ENCODE data around the gene DNM2.

DNA sequence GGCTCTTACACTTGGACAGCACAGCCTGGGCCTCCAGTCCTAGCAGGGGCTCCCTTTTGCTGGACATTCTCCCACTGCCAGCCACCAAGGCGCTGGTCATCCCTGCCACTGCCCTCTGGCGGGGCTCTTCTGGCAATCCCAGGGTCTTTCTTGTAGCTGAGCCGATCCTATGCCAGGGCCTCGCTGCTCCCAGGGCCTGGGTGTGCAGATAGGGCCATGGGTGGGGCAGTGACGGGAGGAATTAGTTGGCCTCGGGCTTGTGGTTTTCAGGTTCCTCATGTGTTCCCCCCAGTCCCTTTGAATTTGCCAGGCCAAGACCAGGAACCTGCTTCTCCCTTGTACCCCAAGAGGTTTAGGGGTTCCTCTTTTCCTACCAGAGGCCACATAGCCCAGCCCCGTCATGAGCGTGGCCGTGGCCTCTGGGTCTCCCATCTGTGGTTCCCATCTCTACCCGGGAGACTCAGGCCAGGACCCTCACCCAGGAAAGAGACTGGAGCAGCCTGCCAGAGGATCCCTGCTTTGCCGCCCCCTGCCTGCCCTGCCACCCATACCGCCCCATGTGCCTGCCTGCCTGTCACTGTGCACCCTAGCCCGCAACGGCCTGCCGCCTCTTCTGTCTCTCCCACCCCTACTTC is 91.9 kb downstream of the DNM2 start:
- no peak for TF ChIP-seq POLR2A (IDR thresholded peaks at IDR 0.05; ENCODE audit: low read depth, low read length)
- no peak for TF ChIP-seq POLR2AphosphoS5 (IDR thresholded peaks at IDR 0.05; ENCODE audit: low read depth, low read length)
- TF ChIP-seq TAF1 (IDR thresholded peaks at IDR 0.05; ENCODE audit: borderline replicate concordance, low read depth, low read length) = no peak

All from GM12892 (cell line).